ENCODE data around the gene HOXB8.

HOXB8 gene

DNA sequence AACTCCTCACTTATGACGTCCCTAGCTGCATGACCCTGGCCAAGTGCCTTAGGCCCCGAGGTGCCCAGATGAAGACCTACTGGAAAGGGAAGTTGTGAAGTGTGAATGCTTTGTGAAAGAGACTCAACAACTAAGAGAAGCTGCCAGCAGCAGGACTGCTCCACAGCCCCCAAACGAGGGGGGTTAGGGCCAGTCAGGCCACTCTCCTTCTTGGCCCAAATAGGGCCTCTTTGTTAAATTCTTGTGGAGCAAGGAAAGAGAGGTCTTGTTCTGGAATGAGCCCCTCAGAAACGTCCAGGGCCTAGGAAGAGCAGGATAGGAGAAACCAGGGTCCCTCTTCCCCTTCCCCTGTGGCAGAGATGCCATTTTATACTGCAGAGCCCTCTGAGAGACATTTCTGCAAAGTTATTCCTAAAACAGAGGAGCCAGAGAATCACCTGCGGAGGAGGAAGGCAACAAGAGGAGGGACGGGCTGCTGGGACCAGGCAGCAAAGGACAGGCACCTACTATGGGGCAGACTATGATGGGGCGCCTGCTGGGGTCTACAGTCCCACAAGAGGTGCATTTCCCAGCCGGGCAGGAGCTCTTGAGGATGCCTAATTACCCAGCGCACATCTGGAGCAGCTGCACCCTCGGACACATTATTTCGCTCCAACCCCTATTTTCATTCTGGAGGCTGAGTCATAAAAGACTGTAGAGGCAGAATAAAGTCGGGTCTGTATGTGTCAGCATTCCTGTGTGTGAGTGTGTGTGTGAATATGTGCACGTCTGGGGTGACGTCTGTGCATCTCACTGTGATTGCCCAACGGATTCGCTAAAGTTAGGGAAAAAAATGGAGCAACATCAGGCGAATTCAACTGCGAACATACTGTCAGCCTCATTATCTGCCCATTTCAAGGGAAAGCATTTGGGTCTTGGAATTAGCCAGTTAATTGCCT is 22.5 kb upstream of the HOXB8 start:
- DNase-seq (ENCODE audit: low read depth in 2 of 3, low spot score in 1 of 3), result no peak

DNA sequence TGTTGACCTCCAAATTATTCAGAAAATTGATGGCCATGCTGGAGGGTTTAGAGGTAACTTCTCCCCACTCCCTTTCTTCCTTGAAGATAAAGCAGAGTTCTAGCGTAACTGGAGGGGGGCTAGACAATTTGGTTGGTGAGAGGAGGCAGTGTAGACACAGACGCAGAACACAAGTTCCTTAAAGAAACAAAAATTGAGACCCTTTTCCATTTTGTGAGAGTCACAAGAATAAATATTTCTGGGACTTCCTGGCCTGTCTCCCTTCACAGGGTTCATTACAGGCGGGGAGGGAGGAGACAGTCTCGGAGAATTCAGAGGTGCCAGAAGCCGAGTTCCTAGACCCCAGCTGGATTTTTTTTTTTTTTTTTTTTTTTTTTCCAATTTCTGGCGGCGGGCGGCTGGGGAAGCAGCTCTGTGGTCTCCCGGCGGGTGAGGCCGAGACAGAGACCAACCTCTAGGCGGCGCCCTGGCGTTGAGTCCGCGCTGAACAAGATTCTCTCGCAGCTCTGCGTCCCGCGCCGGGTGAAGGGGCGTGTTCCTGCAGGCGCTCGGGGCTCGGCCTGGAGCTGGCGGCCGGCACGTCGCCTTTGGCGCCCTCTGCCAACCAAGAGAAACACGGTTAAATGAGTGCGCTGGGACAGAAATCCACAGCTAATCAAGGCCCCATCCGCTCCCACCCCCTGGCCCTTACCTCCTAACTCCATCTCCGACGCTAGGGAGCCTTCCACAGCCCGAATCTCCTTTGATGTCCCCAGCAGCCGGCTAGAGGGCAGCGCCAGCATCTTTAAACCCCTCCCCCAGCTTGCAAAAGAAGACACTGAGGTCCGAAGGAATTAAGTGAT is 21.3 kb upstream of the HOXB8 start:
- DNase-seq (ENCODE audit: low read depth in 2 of 3, low spot score in 1 of 3), result peak; percentile 66 to 78 (median 75)

DNA sequence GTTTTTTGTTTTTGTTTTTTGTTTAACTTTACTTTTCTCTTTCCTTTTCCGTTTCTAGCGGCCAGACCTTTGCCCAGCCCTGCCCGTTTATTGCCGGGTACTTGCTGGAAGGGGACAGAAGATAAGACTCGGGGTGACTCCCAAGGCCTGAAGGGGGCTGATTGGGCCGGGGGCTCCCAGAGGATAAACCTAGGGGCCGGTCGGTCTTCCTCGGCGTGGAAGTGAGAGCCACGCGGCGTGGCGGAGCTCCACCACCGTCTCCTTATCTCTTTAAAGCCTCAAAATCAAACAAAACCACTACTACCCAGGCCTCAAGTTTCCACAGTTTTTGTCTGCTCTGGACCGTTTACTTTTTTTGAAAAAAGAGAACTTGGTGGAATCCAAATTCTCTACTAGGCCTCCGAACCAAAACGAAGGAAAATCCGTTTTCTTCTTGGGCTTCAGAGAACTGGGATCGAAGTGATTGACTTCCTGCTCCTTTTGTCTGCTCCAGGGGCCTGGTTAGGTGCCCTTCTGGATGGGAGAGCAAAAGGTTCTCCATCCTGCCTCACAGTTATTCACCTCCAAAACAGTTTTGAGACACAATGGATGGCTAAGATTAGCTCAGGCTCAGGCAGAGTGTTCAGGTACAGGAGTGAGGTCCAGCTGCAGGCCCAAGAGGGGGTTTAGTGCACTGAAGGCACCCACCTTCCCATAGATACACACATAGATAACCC is 19.6 kb upstream of the HOXB8 start:
- no peak for DNase-seq (ENCODE audit: low read depth in 2 of 3, low spot score in 1 of 3)

DNA sequence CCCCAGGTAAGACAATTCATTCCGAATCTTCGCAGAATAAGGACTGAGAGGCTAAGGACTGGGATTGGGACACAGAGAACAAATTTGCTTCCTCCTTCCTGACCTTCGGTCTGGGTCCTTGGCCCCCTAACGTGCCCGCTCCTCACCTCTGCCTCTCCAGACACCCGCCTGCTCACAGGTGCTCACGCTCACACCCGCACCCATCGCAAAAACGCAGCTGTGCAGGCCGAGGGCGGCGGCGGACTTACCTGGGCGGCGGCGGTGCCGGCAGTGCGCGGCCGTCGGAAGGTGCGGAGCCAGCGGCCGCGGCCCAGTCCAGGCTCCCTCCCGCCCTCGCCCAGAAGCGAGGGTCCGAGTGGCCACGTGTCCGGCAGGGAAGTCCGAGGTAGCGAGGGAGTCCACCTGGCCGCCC is 18.2 kb upstream of the HOXB8 start:
- no peak for DNase-seq (ENCODE audit: low read depth in 2 of 3, low spot score in 1 of 3)

DNA sequence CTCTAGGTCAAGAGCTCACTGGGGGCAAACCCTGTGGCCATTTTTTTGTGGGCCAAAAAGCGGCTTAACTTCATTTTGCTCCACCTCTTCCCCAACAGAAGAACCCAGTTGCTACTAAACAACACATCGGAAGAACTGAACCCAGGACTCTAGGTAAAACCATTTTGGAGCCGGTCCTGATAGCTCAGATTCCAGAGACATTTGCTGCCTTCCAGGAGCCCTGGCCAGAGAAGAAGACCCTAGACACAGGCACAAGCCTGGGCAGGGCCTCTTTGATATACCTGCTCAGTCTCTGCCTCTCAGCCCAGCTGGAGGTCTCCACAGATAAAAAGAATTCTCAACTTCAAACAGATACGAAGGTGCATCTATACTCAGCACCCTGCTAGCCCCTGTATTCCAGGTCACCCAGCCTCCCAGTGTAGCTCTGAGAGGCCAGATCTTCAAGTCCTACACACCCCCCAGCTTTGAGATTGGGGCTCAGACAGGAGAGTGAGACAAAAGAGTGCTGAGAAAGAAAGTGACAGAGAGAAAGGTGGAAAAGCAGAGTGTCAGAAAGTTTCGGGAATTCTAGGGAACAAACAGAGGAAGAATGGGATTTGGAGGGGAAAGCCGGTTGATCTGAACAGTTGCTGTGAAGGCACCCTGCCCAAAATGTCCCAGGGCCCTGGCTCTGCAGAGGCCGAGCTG is 17.6 kb upstream of the HOXB8 start:
- no peak for DNase-seq (ENCODE audit: low read depth in 2 of 3, low spot score in 1 of 3)

DNA sequence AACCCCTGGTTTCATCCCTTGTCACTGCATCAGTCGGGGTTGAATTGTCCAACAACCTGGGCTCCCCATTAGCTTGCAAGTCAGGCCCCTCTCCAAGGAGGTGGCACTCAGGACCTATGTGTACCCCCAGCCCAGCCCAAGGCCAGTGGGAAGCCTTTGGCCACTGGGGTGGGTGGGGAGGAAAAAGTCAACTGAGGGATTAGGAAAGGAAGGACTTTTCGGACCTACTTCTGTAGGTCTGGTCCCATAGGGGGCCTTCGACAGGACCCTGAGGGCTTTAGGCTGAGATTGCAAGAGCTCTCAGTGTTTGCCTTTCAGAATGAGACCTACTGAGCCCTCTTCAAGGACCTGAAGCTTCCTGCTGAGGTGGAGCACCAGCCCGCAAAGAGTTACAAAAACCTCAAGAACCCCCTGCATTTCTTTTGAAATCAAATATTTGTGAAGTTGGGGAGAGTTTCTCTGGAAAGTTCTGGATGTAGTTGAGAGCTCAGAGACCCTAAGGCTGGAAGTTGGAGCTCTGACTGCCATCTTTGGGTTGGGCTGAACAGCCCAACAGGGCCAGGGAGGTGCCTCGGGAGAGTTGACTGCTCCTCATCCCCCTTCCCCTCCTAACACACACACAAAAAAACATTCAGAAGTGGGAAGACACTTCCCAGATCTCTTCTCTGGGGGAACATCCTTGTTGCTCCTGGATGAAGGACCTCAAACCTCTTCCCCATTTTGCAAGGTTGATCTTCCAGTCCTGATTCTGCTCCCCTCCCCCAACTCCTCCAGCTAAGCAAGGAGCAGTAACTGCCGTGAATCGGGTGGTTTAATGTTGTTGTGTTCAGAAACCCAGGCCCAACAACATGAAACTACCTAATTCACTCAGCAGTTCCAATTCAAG is 16.8 kb upstream of the HOXB8 start:
- DNase-seq (ENCODE audit: low read depth in 2 of 3, low spot score in 1 of 3), result no peak

DNA sequence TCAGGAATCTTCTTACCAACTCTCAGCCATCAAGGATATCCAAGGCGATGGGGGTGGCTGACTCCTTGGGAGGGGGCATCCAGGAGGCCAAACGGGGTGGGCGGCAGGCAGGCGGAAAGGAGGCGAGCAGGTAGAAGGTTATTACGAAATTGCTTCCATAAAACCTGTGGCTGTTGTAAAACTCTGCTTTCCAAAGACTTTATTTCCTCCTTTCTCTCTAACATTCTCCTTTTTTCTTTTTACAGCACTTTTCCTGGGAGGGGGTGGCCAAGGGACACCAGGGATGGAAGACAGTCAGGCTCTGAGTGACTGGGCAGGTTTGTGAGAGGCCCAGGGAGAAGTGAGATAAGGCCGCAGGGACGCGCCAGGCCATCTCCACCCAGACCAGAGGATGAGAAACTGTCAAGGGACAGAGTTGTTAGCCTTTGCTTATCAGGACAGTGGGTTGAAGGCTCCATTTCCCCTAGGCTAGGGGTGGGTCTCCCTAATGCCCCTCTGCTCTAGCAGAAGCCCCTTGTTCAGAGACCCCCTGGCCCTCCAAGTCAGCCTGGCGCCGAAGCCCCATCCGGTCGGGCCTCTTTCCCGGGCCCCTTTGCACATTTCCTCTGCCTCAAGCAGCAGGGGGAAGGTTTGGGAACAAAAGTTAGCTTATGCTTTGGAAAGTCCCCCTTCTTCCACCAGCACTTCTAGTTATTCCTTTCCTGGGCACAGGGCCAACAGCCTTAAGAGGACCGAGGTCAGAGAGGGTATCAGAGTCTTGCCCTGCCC is 16.0 kb upstream of the HOXB8 start:
- DNase-seq (ENCODE audit: low read depth in 2 of 3, low spot score in 1 of 3), result no peak

DNA sequence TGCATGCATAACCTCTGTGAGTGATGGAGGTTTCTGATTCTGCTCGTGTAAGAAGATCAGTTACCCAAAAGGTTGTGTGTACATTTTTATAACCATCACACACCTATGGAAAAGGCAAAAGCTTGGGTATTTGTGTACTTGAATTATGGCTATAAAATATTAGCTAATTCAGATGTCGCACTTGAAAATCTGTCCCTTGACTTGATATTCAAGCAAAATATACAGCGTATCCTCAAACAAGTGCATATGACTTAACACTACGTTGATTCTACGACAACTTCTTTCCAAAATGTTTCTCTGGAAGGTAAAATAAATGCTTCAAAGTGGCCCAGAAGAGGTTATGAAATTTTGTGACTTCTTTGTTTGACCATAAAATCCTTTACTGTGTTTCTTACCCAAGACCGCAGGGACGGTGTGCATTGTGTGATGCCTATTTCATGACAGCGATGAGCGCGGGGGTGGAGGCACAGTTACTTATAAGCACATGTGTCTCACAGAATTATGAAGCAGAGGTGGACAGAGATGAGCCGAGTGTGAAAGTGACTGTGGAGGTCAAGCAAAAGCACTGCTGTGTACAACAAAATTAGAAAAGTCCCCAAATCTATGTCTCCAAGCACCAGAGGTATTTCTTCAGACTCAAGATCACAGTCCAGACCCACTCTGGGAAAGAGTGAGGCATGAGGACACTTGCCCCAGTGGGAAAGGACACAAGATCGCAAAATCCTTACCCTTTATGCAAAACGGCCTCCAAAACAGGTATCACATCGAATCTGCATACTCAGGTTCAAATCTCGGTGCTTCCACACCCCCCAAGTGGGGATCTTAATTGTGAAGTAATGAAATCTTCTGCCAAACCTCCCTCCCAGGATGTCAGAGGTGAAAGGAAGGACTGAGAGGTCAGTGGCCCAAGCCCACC is 15.2 kb upstream of the HOXB8 start:
- DNase-seq (ENCODE audit: low read depth in 2 of 3, low spot score in 1 of 3), result no peak

DNA sequence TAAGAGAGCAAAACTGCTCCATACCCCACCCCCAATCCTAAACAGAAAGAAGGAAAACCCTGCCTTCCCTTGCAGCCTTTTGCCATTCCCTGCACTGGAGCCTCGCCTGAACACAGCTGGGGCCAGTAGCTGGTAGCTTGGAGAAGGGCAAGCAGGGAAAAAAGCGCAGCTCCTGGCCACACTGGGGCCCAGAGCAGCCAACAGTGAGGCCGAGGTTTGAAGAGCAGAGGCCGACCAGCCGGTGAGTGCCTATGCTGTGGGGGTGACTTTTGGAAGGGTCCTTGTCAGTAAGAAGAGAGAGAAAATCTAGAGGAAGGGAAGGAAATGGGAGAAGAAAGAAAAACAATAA is 14.3 kb upstream of the HOXB8 start:
- no peak for DNase-seq (ENCODE audit: low read depth in 2 of 3, low spot score in 1 of 3)

DNA sequence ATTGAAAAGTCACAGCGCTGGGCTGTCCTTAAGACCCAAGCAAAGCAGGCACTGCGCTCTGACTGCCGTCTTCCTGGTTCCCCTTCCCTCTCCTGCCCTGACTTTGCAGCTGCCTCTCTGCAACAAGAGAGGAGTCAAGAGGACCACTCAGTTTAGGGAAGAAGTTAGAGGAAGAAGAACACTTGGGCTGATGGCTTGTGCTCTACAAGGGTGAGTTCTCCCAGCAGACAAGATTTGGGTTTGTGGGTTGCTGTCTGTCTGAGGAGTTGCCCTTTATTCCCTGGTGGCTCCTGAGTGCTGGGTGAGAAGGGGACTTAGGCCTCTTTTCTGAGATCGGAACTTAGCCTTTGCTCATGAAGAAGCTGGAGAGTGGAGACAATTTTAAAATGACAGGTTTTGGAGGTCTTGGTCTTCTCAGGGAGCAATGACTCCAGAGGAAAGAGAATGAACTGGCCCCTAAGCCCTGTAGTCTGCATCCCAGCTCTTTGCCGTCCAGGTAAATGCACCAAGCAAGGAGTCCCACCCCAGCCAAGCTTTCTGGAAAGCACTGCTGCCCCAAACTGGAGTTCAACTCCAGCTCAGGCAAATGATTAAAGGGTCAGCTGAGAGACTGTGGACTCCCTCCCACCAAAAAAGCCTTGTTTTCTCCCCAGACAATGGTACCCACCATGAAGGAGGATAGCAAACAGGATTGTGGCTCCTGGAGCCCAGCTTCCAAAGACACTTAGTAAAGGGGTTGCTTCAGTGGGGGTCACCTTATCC is 13.7 kb upstream of the HOXB8 start:
- no peak for DNase-seq (ENCODE audit: low read depth in 2 of 3, low spot score in 1 of 3)

DNA sequence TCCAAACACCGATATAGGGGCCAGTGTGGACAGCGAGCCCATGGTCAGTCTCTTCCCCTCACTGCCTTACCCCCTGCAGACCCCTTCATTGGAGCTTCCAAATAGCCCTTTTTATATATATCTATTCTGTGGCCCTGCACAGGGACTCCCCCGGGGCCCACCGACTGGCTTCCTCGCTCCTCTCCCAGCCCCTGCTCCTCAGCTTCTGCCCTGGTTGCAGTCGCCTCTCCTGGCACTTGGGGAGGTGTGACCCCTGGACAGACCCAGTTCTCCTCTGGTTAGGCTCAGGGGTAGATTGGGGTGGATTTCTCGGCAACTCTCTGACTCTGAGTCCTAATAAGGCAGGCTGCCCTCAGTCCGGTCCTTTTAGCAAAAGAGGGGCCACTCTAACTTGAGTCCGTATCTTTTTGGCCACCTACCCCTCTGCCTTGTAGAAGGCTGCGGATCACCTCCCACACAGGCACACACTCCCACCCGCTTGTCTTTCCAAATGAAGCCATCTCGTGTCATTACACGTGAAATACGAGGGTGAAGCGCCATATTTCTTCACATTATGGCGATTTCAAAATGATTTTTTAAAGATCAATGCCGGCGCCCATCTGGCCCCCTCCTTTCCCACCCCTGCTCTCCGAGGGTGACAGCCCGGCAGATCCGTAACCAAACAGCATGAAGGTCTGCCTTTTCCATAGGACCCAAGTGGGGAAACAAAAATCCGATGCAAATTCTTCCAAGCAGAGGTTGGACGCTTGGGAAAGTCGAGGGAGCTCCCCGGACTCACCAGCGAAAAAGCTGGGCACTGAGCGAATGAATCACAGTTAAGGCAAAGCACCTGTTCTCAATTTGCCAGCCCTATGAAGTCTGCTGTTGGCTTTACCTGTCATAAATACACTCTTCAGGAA is 12.8 kb upstream of the HOXB8 start:
- DNase-seq (ENCODE audit: low read depth in 2 of 3, low spot score in 1 of 3), result no peak

DNA sequence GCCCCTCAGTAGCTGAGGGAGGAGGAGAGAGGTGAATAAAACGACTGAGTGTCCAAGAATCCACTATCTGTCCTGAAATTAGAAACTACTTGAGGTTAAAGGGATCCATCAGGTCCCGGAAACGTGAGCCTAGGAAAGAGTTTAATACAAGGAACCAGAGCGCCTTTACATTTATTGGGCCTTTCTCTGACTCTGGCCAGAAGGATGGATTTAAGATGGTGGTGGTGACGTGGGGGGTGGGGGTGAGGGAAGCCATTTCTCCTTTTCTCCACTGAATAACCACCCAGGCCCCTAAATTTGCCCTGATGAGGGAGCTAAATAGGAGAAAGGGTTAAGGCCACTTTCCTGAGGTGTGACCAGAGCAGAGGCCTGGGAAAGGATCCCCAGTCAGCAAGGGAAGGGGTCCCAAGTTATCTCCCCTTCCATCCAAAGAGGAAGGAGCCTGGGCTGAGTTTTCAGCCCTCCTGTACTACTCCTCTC is 12.1 kb upstream of the HOXB8 start:
- no peak for DNase-seq (ENCODE audit: low read depth in 2 of 3, low spot score in 1 of 3)

DNA sequence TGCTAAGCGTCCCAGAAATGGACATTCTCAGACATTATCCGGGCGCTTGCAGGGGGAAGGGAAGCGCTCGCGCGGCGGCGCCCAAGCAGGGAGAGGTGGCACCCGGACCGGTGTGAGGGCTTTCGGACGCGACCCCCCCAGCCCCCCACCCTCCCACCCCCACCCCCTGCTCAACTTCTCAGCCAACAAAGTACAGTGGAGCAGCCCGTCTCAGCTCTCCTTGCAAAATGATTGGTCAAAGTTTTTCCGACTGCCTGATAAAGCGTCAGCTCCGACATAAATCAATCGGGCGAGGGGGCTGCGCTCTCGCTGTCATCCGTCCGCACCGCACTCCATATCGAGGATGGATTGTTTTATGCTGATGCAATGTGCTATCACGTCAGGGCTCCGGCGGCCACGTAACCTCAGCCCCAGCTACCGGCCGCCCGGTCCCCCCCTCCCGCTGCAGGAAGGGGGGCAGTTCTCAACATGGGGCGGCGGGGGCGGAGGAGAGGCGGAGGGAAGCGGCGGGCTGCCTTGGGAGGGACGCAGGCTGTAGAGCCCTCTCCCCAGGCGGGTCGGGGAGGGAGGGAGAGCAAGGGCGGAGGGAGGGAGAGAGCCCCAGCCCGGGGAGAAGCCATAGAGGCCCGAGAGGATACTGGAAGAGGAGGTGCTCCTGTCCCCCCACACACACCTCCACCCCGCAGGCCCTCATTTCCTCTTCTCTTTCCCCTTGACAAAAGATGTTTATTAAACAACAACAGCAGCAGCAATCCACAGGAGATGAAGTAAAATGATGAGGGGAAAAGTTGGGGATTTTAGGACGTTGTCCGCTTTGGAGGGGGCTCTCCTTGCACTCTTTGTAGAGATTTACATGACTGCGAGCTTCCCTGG is 11.4 kb upstream of the HOXB8 start, which contains the start of gene HOXB9:
Gene HOXB9 (minus strand): TSS at position 114 of the 873 bp plus-strand sequence. CDS start 89 bp downstream, at position 25.
- no peak for DNase-seq (ENCODE audit: low read depth in 2 of 3, low spot score in 1 of 3)

DNA sequence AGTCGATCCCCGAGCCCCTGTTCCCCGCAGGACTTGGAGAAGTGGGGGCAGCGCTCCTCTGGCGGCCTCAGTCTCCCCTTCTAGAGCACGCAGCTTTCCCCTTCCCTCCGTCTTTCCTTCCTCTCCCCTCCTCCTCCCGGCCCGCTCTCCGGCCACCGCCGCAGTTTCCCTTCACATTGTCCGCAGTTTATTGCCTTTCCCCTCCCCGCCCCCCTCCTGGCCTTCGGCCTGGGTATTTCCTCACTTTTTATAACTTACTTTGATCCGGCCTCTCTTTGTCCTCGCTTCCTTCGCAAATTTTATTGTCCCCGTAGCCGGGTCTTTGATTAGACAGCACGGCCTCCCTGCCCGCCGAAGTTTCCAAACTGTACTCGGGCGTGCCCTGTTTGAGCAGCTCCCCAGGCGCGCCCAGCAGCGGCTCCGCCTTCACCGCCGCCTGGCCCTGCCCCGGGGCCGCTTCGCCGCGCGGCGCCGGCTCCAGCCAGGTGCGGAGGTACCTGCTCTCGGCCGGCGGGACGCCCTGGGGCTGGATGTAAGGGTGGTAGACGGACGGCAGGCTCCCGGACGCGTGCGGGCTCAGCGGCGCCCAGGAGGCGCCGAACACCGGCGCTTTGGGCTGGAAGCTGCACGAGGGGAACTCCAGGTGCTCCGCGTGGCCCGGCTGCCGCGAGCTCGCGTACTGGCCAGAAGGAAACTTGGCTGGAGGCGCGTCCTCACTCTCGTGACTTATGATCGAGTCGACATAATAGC is 10.6 kb upstream of the HOXB8 start:
- no peak for DNase-seq (ENCODE audit: low read depth in 2 of 3, low spot score in 1 of 3)
